ENCODE measurements around the gene NCK2. TPM values are rescaled to one million over a fixed set of nuclear protein-coding genes. Genes with fewer than 3 reads are reported as not detected.

NCK2 gene
- total and polyA plus RNA-seq, 2 donors from 2014 or later: 22.8 to 52.9 TPM

- TF ChIP-seq CTCF (IDR thresholded peaks at IDR 0.05; ENCODE audit: borderline replicate concordance, extremely low read depth, insufficient read depth): no peak
These were observed 120.7 kb downstream of the NCK2 start for GRCh38 chr2:105865222-105865913.

GRCh38 chr2:105866216-105867185 is 121.8 kb downstream of the NCK2 start:
- Histone ChIP-seq H3K4me1 (ENCODE audit: control insufficient read depth in 2 of 3, insufficient read depth in 2 of 3, low read depth in 1 of 3, low read length in 3 of 3) (peaks cover 2 to 27% (median 23%) of the 10 kb centered on the region in 3 donors), H3K9ac (ENCODE audit: low read length in 3 of 3) (no peak overlapping the region), H3K36me3 (ENCODE audit: control insufficient read depth in 2 of 3, insufficient read depth in 3 of 3, low read length in 3 of 3) (no peaks in the 10 kb centered on the region), H3K9me3 (ENCODE audit: control insufficient read depth in 2 of 3, insufficient read depth in 1 of 3, low read length in 3 of 3) (no peaks in the 10 kb centered on the region), H3K27ac (ENCODE audit: low read depth in 2 of 2, low read length in 2 of 2) (no peak overlapping the region), H3K27me3 (ENCODE audit: control insufficient read depth, insufficient read depth, low read length) (no peaks in the 10 kb centered on the region), H3K4me3 (ENCODE audit: low read length in 3 of 3) (no peak overlapping the region)
- DNase-seq (no peak), FAIRE-seq (no peak)
- no peak for TF ChIP-seq CTCF (IDR thresholded peaks at IDR 0.05; ENCODE audit: borderline replicate concordance, extremely low read depth, insufficient read depth)
- intact Hi-C loops (cut with DNase I): no loop called here

More at GRCh38 chr2:105865222-105865913, 120.7 kb downstream of the NCK2 start:
- Histone ChIP-seq H3K27ac (ENCODE audit: low read depth in 2 of 2, low read length in 2 of 2) (no peak overlapping the region), H3K27me3 (ENCODE audit: control insufficient read depth, insufficient read depth, low read length) (no peaks in the 10 kb centered on the region), H3K4me3 (ENCODE audit: low read length in 3 of 3) (no peak overlapping the region), H3K36me3 (ENCODE audit: control insufficient read depth in 2 of 3, insufficient read depth in 3 of 3, low read length in 3 of 3) (no peaks in the 10 kb centered on the region), H3K9me3 (ENCODE audit: control insufficient read depth in 2 of 3, insufficient read depth in 1 of 3, low read length in 3 of 3) (no peaks in the 10 kb centered on the region), H3K4me1 (ENCODE audit: control insufficient read depth in 2 of 3, insufficient read depth in 2 of 3, low read depth in 1 of 3, low read length in 3 of 3) (peaks cover 2 to 27% (median 23%) of the 10 kb centered on the region in 3 donors), H3K9ac (ENCODE audit: low read length in 3 of 3) (no peak overlapping the region)
- FAIRE-seq (no peak), DNase-seq (no peak)
- intact Hi-C loops (cut with DNase I): no loop called here

GRCh38 chr2:105867587-105867986 is 122.9 kb downstream of the NCK2 start:
- peaks cover 2 to 34% (median 23%) of the 10 kb centered on the region in 3 donors for H3K4me1 ChIP-seq (ENCODE audit: control insufficient read depth in 2 of 3, insufficient read depth in 2 of 3, low read depth in 1 of 3, low read length in 3 of 3)
- H3K27me3 ChIP-seq (ENCODE audit: control insufficient read depth, insufficient read depth, low read length): no peaks in the 10 kb centered on the region
- no peak overlapping the region for H3K9ac ChIP-seq (ENCODE audit: low read length in 3 of 3)
- no peak overlapping the region for H3K4me3 ChIP-seq (ENCODE audit: low read length in 3 of 3)
- TF ChIP-seq CTCF (IDR thresholded peaks at IDR 0.05; ENCODE audit: borderline replicate concordance, extremely low read depth, insufficient read depth): no peak
- no peaks in the 10 kb centered on the region for H3K36me3 ChIP-seq (ENCODE audit: control insufficient read depth in 2 of 3, insufficient read depth in 3 of 3, low read length in 3 of 3)
- intact Hi-C loops (cut with DNase I): no loop called here
- FAIRE-seq: no peak
- no peak overlapping the region for H3K27ac ChIP-seq (ENCODE audit: low read depth in 2 of 2, low read length in 2 of 2)
- no peak for DNase-seq
- H3K9me3 ChIP-seq (ENCODE audit: control insufficient read depth in 2 of 3, insufficient read depth in 1 of 3, low read length in 3 of 3): no peaks in the 10 kb centered on the region

Data from kidney (tissue), 14 donors.